Mesenchymal stem cell (in vitro differentiated cells and primary cell): Measurements from ENCODE around the gene PRR15L.

Experiments
- DNase-seq: peaks from one replicate; pipeline ENCODE4 v3.0.0-alpha.2; 2013
- H2AFZ ChIP-seq: one replicate; pipeline ENCODE4 v1.6.1; 2013; ENCODE audit warnings: low read depth, mild to moderate bottlenecking, control low read depth, inconsistent platforms, low read length, moderate library complexity
- H2AK5ac ChIP-seq: 2 replicates; pipeline ENCODE4 v1.6.1; 2013; ENCODE audit warnings: low read length, moderate library complexity, mild to moderate bottlenecking, inconsistent platforms; ENCODE audit not compliant: severe bottlenecking
- H2BK120ac ChIP-seq: one replicate; pipeline ENCODE4 v1.6.1; 2013; ENCODE audit warnings: low read depth, mild to moderate bottlenecking, inconsistent platforms, low read length, moderate library complexity
- H2BK12ac ChIP-seq, 2 experiments: one replicate each; pipeline ENCODE4 v1.6.1; 2013; ENCODE audit warnings: inconsistent platforms in 2 of 2, low read length in 2 of 2, mild to moderate bottlenecking in 2 of 2, moderate library complexity in 2 of 2, control low read depth in 1 of 2
- H2BK15ac ChIP-seq: one replicate; pipeline ENCODE4 v1.6.1; 2013; ENCODE audit warnings: mild to moderate bottlenecking, low read depth, inconsistent platforms; ENCODE audit not compliant: poor library complexity, severe bottlenecking
- H2BK5ac ChIP-seq: 2 replicates; pipeline ENCODE4 v1.6.1; 2013; ENCODE audit warnings: low read depth, mild to moderate bottlenecking, low read length, control low read depth, inconsistent platforms; ENCODE audit not compliant: poor library complexity, severe bottlenecking
- H3K14ac ChIP-seq, 2 experiments: one replicate each; pipeline ENCODE4 v1.6.1; 2013; ENCODE audit warnings: inconsistent platforms in 2 of 2, low read length in 2 of 2, control low read depth in 1 of 2, mild to moderate bottlenecking in 1 of 2, moderate library complexity in 1 of 2
- H3K18ac ChIP-seq, 2 experiments: one replicate each; pipeline ENCODE4 v1.6.1; 2013; ENCODE audit warnings: inconsistent platforms in 2 of 2, low read length in 2 of 2, control low read depth in 1 of 2, low read depth in 1 of 2, mild to moderate bottlenecking in 1 of 2
- H3K23ac ChIP-seq, 2 experiments: one replicate each; pipeline ENCODE4 v1.6.1; 2013; ENCODE audit warnings: inconsistent platforms in 2 of 2, low read length in 2 of 2, mild to moderate bottlenecking in 2 of 2, moderate library complexity in 2 of 2, control low read depth in 1 of 2
- H3K27ac ChIP-seq: 2 replicates; pipeline ENCODE4 v1.5.1; 2013; ENCODE audit warnings: mild to moderate bottlenecking, moderate library complexity, low read length, control low read depth, inconsistent platforms; ENCODE audit not compliant: poor library complexity, severe bottlenecking
- H3K27me3 ChIP-seq, 2 experiments: 2 replicates each; pipeline versions ENCODE4 v1.6.1 to v1.7.0; 2013; ENCODE audit warnings: low read length in 2 of 2, mild to moderate bottlenecking in 2 of 2, moderate library complexity in 2 of 2, control low read depth in 1 of 2, inconsistent platforms in 1 of 2; ENCODE audit not compliant: control insufficient read depth in 1 of 2, insufficient read depth in 1 of 2
- H3K36me3 ChIP-seq, 2 experiments: 2 replicates each; pipeline versions ENCODE4 v1.6.1 to v1.7.0; 2013; ENCODE audit warnings: low read length in 2 of 2, control low read depth in 1 of 2, inconsistent platforms in 1 of 2, low read depth in 1 of 2, mild to moderate bottlenecking in 1 of 2; ENCODE audit not compliant: insufficient read depth in 2 of 2, control insufficient read depth in 1 of 2
- H3K4ac ChIP-seq, 2 experiments: one replicate each; pipeline ENCODE4 v1.6.1; 2013; ENCODE audit warnings: inconsistent platforms in 2 of 2, low read length in 2 of 2, mild to moderate bottlenecking in 2 of 2, moderate library complexity in 2 of 2, control low read depth in 1 of 2, low read depth in 1 of 2
- H3K4me1 ChIP-seq: 2 replicates; pipeline ENCODE4 v1.6.1; 2013; ENCODE audit warnings: low read depth, low read length, control low read depth; ENCODE audit not compliant: control insufficient read depth, insufficient read depth
- H3K4me2 ChIP-seq: 2 replicates; pipeline ENCODE4 v1.6.1; 2013; ENCODE audit warnings: low read length, mild to moderate bottlenecking, inconsistent platforms; ENCODE audit not compliant: poor library complexity, severe bottlenecking
- H3K4me3 ChIP-seq, 2 experiments: 2 replicates each; pipeline versions ENCODE4 v1.5.1 to v1.7.0; 2013; ENCODE audit warnings: low read length in 2 of 2, mild to moderate bottlenecking in 2 of 2, control low read depth in 1 of 2, low read depth in 1 of 2; ENCODE audit not compliant: insufficient read depth in 1 of 2
- H3K79me1 ChIP-seq: replicated peaks from 2 replicates; pipeline ENCODE4 v1.6.1; 2013; ENCODE audit warnings: mild to moderate bottlenecking, control low read depth, low read length, inconsistent platforms; ENCODE audit not compliant: poor library complexity, severe bottlenecking
- H3K9ac ChIP-seq: 2 replicates; pipeline ENCODE4 v1.7.0; 2013; ENCODE audit warnings: mild to moderate bottlenecking, low read length, moderate library complexity
- H3K9me3 ChIP-seq: 2 replicates; pipeline ENCODE4 v1.7.0; 2013; ENCODE audit warnings: mild to moderate bottlenecking, low read length; ENCODE audit not compliant: control insufficient read depth
- H4K8ac ChIP-seq: one replicate; pipeline ENCODE4 v1.6.1; 2013; ENCODE audit warnings: inconsistent platforms, mild to moderate bottlenecking, low read length, moderate library complexity
- H4K91ac ChIP-seq: one replicate; pipeline ENCODE4 v1.6.1; 2013; ENCODE audit warnings: mild to moderate bottlenecking, low read length, inconsistent platforms
- WGBS: methylation state at CpG from one replicate; pipeline ENCODE4 v1.1.7; 2013; ENCODE audit warnings: mixed read lengths; 5-methylcytosine and 5-hydroxymethylcytosine counted together

The PRR15L gene

DNA sequence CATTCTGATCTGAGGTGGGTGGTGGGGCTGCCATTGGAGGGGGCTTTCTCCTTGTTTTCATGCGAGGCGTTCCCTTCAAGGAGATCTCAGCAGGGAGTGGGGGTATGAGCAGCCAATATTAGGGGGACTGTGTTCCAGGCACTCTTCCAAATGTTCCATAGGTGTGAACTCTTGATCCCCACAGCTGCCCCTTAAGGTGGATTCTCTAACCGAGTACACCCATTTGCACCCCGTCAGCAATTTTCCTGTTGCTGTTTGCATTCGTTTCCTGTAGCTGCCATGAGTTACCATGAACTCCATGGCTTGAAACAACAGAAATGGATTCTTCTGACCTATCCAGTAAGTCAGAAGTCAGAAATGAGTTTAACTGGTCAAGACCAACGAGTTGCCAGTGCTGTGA is 3.7 kb upstream of the PRR15L start:
- WGBS: 81% methylated on average over 6 of the region's 6 CpGs
- Histone ChIP-seq H3K14ac (no peak overlapping the region), H2BK120ac (no peak overlapping the region), H3K4ac (no peak overlapping the region), H3K79me1 (no peaks in the 10 kb centered on the region), H3K9ac (no peak overlapping the region), H2AFZ (no peak overlapping the region), H4K91ac (no peak overlapping the region), H2AK5ac (no peak overlapping the region), H3K27ac (no peak overlapping the region), H3K27me3 (peaks cover 7 to 17% of the 10 kb centered on the region in 2 experiments), H3K18ac (no peak overlapping the region), H3K36me3 (no peaks in the 10 kb centered on the region), H3K4me2 (no peak overlapping the region), H3K4me1 (peaks cover 21% of the 10 kb centered on the region), H4K8ac (no peak overlapping the region), H2BK5ac (no peak overlapping the region), H2BK15ac (no peak overlapping the region), H3K9me3 (no peaks in the 10 kb centered on the region), H3K4me3 (no peak overlapping the region), H2BK12ac (no peak overlapping the region), H3K23ac (no peak overlapping the region)
- DNase-seq: no peak

- H2BK120ac ChIP-seq: no peak overlapping the region
- DNase-seq: no peak
Observed at GRCh38 chr17:47959825-47960655, 2.4 kb upstream of the PRR15L start.

DNA sequence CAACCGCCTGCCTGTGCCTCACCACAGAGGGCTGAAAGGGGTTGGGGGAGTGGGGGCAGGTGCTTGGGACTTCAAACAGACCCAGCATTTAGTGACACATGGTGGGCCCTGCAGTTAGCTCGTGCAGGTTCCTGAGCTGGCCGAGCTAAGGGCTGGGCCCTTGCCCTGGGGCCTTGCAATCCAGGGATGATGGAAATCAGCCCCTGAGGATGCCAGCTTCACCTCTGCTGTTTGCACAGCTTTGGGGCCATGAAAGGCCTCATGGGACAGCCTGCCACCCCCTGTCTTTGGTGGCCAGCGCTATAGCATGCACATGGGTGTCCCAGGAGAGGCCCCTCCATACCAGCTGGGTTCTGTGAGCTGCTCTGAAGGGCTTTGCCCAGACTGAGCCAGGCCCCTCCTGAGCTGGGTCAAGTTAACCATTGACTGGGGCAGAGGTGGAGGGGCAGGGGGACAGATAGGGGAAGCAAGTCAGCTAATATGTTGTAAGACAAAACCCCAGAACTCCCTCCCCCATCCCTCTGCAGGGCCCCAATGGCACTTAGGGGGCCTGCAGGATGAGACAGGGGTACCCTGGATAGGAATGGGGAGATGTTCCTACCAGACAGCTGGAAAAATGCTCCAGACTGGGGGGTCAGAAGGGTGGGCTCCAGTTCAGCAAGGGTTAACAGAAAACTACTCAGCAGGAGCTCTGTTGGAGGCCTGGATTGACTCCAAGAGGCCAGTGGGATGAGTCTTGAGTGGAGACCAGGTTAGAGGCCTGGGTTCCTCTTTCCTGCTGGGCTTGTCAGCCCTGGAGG is 692 bp downstream of the PRR15L start:
- Histone ChIP-seq H2BK15ac (no peak overlapping the region), H2BK12ac (no peak overlapping the region), H2BK120ac (no peak overlapping the region), H2AFZ (no peak overlapping the region), H3K79me1 (no peaks in the 10 kb centered on the region), H4K8ac (no peak overlapping the region), H4K91ac (no peak overlapping the region), H3K4ac (no peak overlapping the region), H3K27me3 (peaks cover 7 to 17% of the 10 kb centered on the region in 2 experiments), H2AK5ac (no peak overlapping the region), H2BK5ac (no peak overlapping the region), H3K4me3 (no peak overlapping the region), H3K9ac (no peak overlapping the region), H3K4me1 (peaks cover 32% of the 10 kb centered on the region), H3K36me3 (peaks cover 0 to 6% of the 10 kb centered on the region in 2 experiments), H3K14ac (no peak overlapping the region), H3K4me2 (peak overlapping the region; percentile 58), H3K23ac (no peak overlapping the region), H3K18ac (no peak overlapping the region), H3K9me3 (no peaks in the 10 kb centered on the region), H3K27ac (peak overlapping the region; percentile 47)
- DNase-seq: no peak
- WGBS: 64% methylated on average over 4 of the region's 4 CpGs

More at GRCh38 chr17:47959825-47960655, 2.4 kb upstream of the PRR15L start:
- Histone ChIP-seq H3K4me3 (no peak overlapping the region), H2BK5ac (no peak overlapping the region), H3K27ac (no peak overlapping the region), H3K4ac (no peak overlapping the region), H2AFZ (no peak overlapping the region), H2BK15ac (no peak overlapping the region), H4K91ac (no peak overlapping the region), H2AK5ac (no peak overlapping the region), H3K23ac (no peak overlapping the region), H4K8ac (no peak overlapping the region), H3K36me3 (no peaks in the 10 kb centered on the region), H3K18ac (no peak overlapping the region), H3K4me2 (no peak overlapping the region), H3K79me1 (no peaks in the 10 kb centered on the region), H3K4me1 (peaks cover 32% of the 10 kb centered on the region), H2BK12ac (no peak overlapping the region), H3K27me3 (peaks cover 7 to 17% of the 10 kb centered on the region in 2 experiments), H3K14ac (no peak overlapping the region), H3K9ac (no peak overlapping the region), H3K9me3 (no peaks in the 10 kb centered on the region)
- WGBS: 80% methylated on average over 7 of the region's 8 CpGs
